Hepatocyte (in vitro differentiated cells): Measurements from ENCODE around the gene SNAP29.

Experiments used
- CTCF ChIP-seq: fragments of 200-600 bp; sonication (generic); IDR thresholded peaks from 2 replicates; pipeline ENCODE4 v1.5.1; 2016; ENCODE audit warnings: antibody characterized with exemption, mild to moderate bottlenecking; ENCODE audit not compliant: poor library complexity
- EZH2 ChIP-seq: fragments of 200-600 bp; sonication (generic); IDR thresholded peaks from 2 replicates; pipeline ENCODE4 v1.6.1; 2016; ENCODE audit warnings: antibody characterized with exemption, mild to moderate bottlenecking, borderline replicate concordance
- EZH2phosphoT487 ChIP-seq: fragments of 200-600 bp; sonication (generic); IDR thresholded peaks from one replicate; pipeline ENCODE4 v1.6.1; 2018; ENCODE audit warnings: antibody characterized with exemption, mild to moderate bottlenecking, low read depth, moderate library complexity; ENCODE audit not compliant: unreplicated experiment, severe bottlenecking

- TF ChIP-seq CTCF: no peak
- no peak for TF ChIP-seq EZH2
- TF ChIP-seq EZH2phosphoT487: no peak
Observed at GRCh38 chr22:20843501-20843900, 15.3 kb upstream of the SNAP29 start.
